Measurements from ENCODE around the gene FOSB. TPM values are rescaled to one million over a fixed set of nuclear protein-coding genes. Genes with fewer than 3 reads are reported as not detected.

FOSB gene
- total and polyA plus RNA-seq, 9 donors, result 2.9 to 295 (median 44.3) TPM

GRCh38 chr19:45462174-45462573, 5.6 kb upstream of the FOSB start:
- intact Hi-C loops (cut with DNase I), result no loop called here
- Histone ChIP-seq H3K27me3 (no peaks in the 10 kb centered on the region), H3K36me3 (no peaks in the 10 kb centered on the region), H3K4me1 (ENCODE audit: insufficient read depth) (peaks cover 2% of the 10 kb centered on the region), H3K27ac (no peak overlapping the region), H3K4me3 (no peak overlapping the region), H3K9me3 (no peaks in the 10 kb centered on the region)
- DNase-seq, result no peak
- 58 to 63% (median 60%) methylated on average over 4 of the region's 4 CpGs for WGBS, 3 donors
- TF ChIP-seq EP300 (IDR thresholded peaks at IDR 0.05) (no peak), POLR2A (IDR thresholded peaks at IDR 0.05) (no peak), CTCF (IDR thresholded peaks at IDR 0.05) (no peak)

GRCh38 chr19:45463241-45463640, 4.6 kb upstream of the FOSB start:
- no peak for DNase-seq
- no peaks in the 10 kb centered on the region for H3K9me3 ChIP-seq
- intact Hi-C loops (cut with DNase I), result no loop called here
- no peaks in the 10 kb centered on the region for H3K36me3 ChIP-seq
- 51 to 72% (median 67%) methylated on average over 4 of the region's 4 CpGs for WGBS, 3 donors
- no peaks in the 10 kb centered on the region for H3K27me3 ChIP-seq
- no peak overlapping the region for H3K27ac ChIP-seq
- H3K4me3 ChIP-seq, result no peak overlapping the region
- H3K4me1 ChIP-seq (ENCODE audit: insufficient read depth), result peaks cover 6% of the 10 kb centered on the region
- TF ChIP-seq EP300 (IDR thresholded peaks at IDR 0.05) (no peak), POLR2A (IDR thresholded peaks at IDR 0.05) (no peak), CTCF (IDR thresholded peaks at IDR 0.05) (no peak)

- Histone ChIP-seq H3K27me3 (no peaks in the 10 kb centered on the region), H3K4me3 (no peak overlapping the region), H3K4me1 (ENCODE audit: insufficient read depth) (peaks cover 6% of the 10 kb centered on the region), H3K27ac (no peak overlapping the region), H3K9me3 (no peaks in the 10 kb centered on the region), H3K36me3 (no peaks in the 10 kb centered on the region)
- intact Hi-C loops (cut with DNase I), result no loop called here
- no peak for TF ChIP-seq POLR2A (IDR thresholded peaks at IDR 0.05)
- no peak for TF ChIP-seq EP300 (IDR thresholded peaks at IDR 0.05)
- TF ChIP-seq CTCF (IDR thresholded peaks at IDR 0.05), result no peak
- 82 to 91% (median 83%) methylated on average over 2 of the region's 2 CpGs for WGBS, 3 donors
- DNase-seq, result no peak
Measured at GRCh38 chr19:45464274-45464673, 3.5 kb upstream of the FOSB start.

- DNase-seq, result no peak
- no peaks in the 10 kb centered on the region for H3K36me3 ChIP-seq
- H3K4me3 ChIP-seq, result no peak overlapping the region
- 47 to 51% (median 50%) methylated on average over 8 of the region's 8 CpGs for WGBS, 3 donors
- intact Hi-C loops (cut with DNase I), result no loop called here
- TF ChIP-seq EP300 (IDR thresholded peaks at IDR 0.05), result no peak
- no peak for TF ChIP-seq CTCF (IDR thresholded peaks at IDR 0.05)
- no peak for TF ChIP-seq POLR2A (IDR thresholded peaks at IDR 0.05)
- no peak overlapping the region for H3K27ac ChIP-seq
- no peaks in the 10 kb centered on the region for H3K27me3 ChIP-seq
- H3K9me3 ChIP-seq, result no peaks in the 10 kb centered on the region
- H3K4me1 ChIP-seq (ENCODE audit: insufficient read depth), result peaks cover 6% of the 10 kb centered on the region
Measured at GRCh38 chr19:45464852-45465441, 2.8 kb upstream of the FOSB start.

Measured in ovary (tissue), 9 donors.